Large intestine (tissue), 3 donors: Measurements from ENCODE around the gene DGKQ. TPM values are rescaled to one million over a fixed set of nuclear protein-coding genes. Genes with fewer than 3 reads are reported as not detected.

Experiments
- DNase-seq, 2 donors: peaks; one replicate each; pipeline versions ENCODE4 v3.0.0 to v3.0.0-alpha.2; 2013
- H3K27ac ChIP-seq: one replicate; pipeline ENCODE4 v1.5.1; 2013; ENCODE audit warnings: low read length
- H3K27me3 ChIP-seq: 2 replicates; pipeline ENCODE4 v1.6.1; 2013; ENCODE audit warnings: low read length; ENCODE audit not compliant: control insufficient read depth, insufficient read depth
- H3K36me3 ChIP-seq: 2 replicates; pipeline ENCODE4 v1.6.1; 2013; ENCODE audit warnings: low read length; ENCODE audit not compliant: control insufficient read depth, insufficient read depth
- H3K4me1 ChIP-seq: one replicate; pipeline ENCODE4 v1.6.1; 2013; ENCODE audit warnings: low read length; ENCODE audit not compliant: control insufficient read depth, insufficient read depth
- H3K4me3 ChIP-seq: one replicate; pipeline ENCODE4 v1.5.1; 2013; ENCODE audit warnings: low read length
- H3K9me3 ChIP-seq: one replicate; pipeline ENCODE4 v1.6.1; 2013; ENCODE audit warnings: mild to moderate bottlenecking, low read depth, low read length, moderate library complexity; ENCODE audit not compliant: control insufficient read depth
- WGBS: methylation state at CpG from one replicate; pipeline ENCODE4 v1.1.5; 2013; ENCODE audit warnings: low lambda C conversion rate; ENCODE audit not compliant: insufficient coverage; 5-methylcytosine and 5-hydroxymethylcytosine counted together
- polyA plus RNA-seq: library from polyadenylated mRNA; unstranded; fragments of 120-200 nt; gene quantifications from one replicate; pipeline ENCODE4 v1.2.1, GENCODE V29; 2013

DGKQ gene
- polyA plus RNA-seq, 1 donor: 15.3 TPM

DNA sequence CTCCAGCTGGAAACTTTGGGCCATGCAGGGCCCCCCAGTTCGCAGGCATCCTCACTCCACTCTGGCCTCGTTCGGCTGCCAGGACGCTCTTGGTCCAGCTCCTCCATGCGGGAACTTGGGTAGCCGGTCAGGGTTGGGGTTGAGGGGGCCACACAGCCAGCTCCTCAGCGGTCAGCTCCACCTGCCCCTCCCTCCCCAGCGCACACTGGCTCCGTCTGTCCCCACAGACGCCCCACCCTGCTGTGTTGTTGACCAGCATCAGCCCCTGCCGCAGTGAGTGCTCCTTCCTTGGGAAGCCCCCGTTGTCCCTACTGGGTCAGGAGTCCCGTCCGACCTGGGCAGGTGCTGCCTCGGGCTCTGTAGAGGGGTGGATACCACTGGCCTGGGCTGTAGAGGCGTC lies 43.8 kb upstream of the DGKQ start:
- Histone ChIP-seq H3K27ac (no peak overlapping the region), H3K4me3 (no peak overlapping the region), H3K27me3 (no peaks in the 10 kb centered on the region), H3K36me3 (peaks cover 3% of the 10 kb centered on the region), H3K4me1 (peaks cover 13% of the 10 kb centered on the region), H3K9me3 (peaks cover 4% of the 10 kb centered on the region)
- DNase-seq: no peak
- no CpG with 5 or more reads among the region's 16 CpGs for WGBS

GRCh38 chr4:1015746-1016145 lies 42.4 kb upstream of the DGKQ start:
- peaks cover 3% of the 10 kb centered on the region for H3K36me3 ChIP-seq
- peaks cover 16% of the 10 kb centered on the region for H3K4me1 ChIP-seq
- no peak overlapping the region for H3K27ac ChIP-seq
- no CpG with 5 or more reads among the region's 10 CpGs for WGBS
- H3K27me3 ChIP-seq: no peaks in the 10 kb centered on the region
- H3K4me3 ChIP-seq: no peak overlapping the region
- H3K9me3 ChIP-seq: peaks cover 4% of the 10 kb centered on the region
- DNase-seq: no peak

- whole genome bisulfite sequencing: no CpG with 5 or more reads among the region's 8 CpGs
- Histone ChIP-seq H3K4me3 (no peak overlapping the region), H3K36me3 (peaks cover 3% of the 10 kb centered on the region), H3K27me3 (peaks cover 4% of the 10 kb centered on the region), H3K4me1 (peaks cover 21% of the 10 kb centered on the region), H3K27ac (no peak overlapping the region), H3K9me3 (peaks cover 4% of the 10 kb centered on the region)
- no peak for DNase-seq
These were observed 41.8 kb upstream of the DGKQ start for GRCh38 chr4:1015179-1015578.

GRCh38 chr4:1014291-1015167 lies 41.2 kb upstream of the DGKQ start:
- WGBS: 100% methylated on average over 1 of the region's 36 CpGs
- Histone ChIP-seq H3K27me3 (peaks cover 5% of the 10 kb centered on the region), H3K9me3 (peaks cover 4% of the 10 kb centered on the region), H3K4me3 (no peak overlapping the region), H3K27ac (no peak overlapping the region), H3K4me1 (peaks cover 22% of the 10 kb centered on the region), H3K36me3 (peaks cover 3% of the 10 kb centered on the region)
- DNase-seq: no peak

DNA sequence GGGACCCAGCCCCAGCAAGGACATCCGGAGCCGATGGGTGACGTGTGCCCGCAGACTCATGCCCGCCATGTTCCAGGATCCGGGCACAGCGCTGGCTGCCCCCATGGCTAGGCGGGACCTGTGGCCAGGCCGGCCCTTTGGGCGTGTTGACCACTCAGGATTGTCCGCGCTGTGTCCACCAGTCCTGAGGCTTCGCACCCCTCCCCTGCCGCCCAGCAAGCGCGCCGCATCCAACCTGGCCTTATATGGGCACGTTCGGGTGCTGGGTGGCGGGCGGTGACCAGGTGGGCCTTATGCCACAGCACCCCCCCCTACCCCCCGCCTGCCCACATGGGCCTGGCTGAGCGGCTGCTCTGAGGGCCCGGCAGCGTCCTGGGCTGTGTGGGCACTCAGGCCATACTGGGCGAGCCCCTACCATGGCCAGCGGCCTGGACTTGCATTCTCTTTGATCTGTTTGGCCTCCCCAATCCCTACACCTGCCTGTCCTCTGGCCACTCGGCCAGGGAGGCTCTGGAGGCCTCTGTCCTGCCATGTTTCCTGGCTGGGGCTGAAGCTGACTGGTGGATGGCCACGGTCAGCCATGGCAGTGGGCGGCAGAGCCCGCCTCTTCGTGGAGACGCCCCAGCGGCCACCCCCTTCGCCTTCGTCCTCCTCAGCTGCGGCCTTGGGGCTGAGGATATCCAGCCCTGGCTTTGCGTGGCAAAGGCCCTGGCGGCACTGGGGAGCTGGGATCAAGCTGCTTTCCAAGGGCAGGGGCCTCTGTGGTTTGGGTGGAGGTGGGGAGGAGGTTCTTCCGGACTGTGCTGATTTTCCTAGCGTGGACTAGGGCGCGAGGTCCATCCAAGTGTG lies 40.1 kb upstream of the DGKQ start:
- no peak overlapping the region for H3K27ac ChIP-seq
- no peak overlapping the region for H3K4me3 ChIP-seq
- peaks cover 29% of the 10 kb centered on the region for H3K4me1 ChIP-seq
- peaks cover 14% of the 10 kb centered on the region for H3K27me3 ChIP-seq
- WGBS: no CpG with 5 or more reads among the region's 43 CpGs
- H3K9me3 ChIP-seq: peaks cover 4% of the 10 kb centered on the region
- H3K36me3 ChIP-seq: peaks cover 3% of the 10 kb centered on the region
- no peak for DNase-seq

- no CpG with 5 or more reads among the region's 69 CpGs for WGBS
- DNase-seq: peak in 1 of 2 donors; percentile 54
- H3K4me1 ChIP-seq: peaks cover 29% of the 10 kb centered on the region
These were observed 38.8 kb upstream of the DGKQ start for GRCh38 chr4:1012034-1012739.

GRCh38 chr4:1011666-1012033 lies 38.3 kb upstream of the DGKQ start:
- H3K9me3 ChIP-seq: peaks cover 4% of the 10 kb centered on the region
- peaks cover 29% of the 10 kb centered on the region for H3K4me1 ChIP-seq
- H3K4me3 ChIP-seq: no peak overlapping the region
- H3K36me3 ChIP-seq: peaks cover 3% of the 10 kb centered on the region
- H3K27ac ChIP-seq: no peak overlapping the region
- peaks cover 30% of the 10 kb centered on the region for H3K27me3 ChIP-seq
- DNase-seq: no peak
- WGBS: no CpG with 5 or more reads among the region's 69 CpGs

More at GRCh38 chr4:1012034-1012739, 38.8 kb upstream of the DGKQ start:
- no peak overlapping the region for H3K27ac ChIP-seq
- H3K27me3 ChIP-seq: peaks cover 25% of the 10 kb centered on the region
- H3K9me3 ChIP-seq: peaks cover 4% of the 10 kb centered on the region
- peaks cover 3% of the 10 kb centered on the region for H3K36me3 ChIP-seq
- peak overlapping the region; percentile 51 for H3K4me3 ChIP-seq

GRCh38 chr4:1011022-1011665 lies 37.8 kb upstream of the DGKQ start, which contains the start of gene FGFRL1:
FGFRL1 (plus strand) TSS chr4:1011626; CDS start chr4:1012486, 860 bp downstream.
- no CpG with 5 or more reads among the region's 89 CpGs for WGBS
- H3K9me3 ChIP-seq: peaks cover 4% of the 10 kb centered on the region
- peaks cover 29% of the 10 kb centered on the region for H3K4me1 ChIP-seq
- peaks cover 3% of the 10 kb centered on the region for H3K36me3 ChIP-seq
- H3K27ac ChIP-seq: peak within 1 kb of the TSS; percentile 62
- peaks cover 35% of the 10 kb centered on the region for H3K27me3 ChIP-seq
- peak; percentile 75 to 87 for DNase-seq
- peak within 1 kb of the TSS; percentile 51 for H3K4me3 ChIP-seq

- Histone ChIP-seq H3K4me1 (peaks cover 29% of the 10 kb centered on the region), H3K27me3 (peaks cover 37% of the 10 kb centered on the region), H3K27ac (peak overlapping the region; percentile 62), H3K36me3 (peaks cover 3% of the 10 kb centered on the region), H3K9me3 (peaks cover 4% of the 10 kb centered on the region), H3K4me3 (peak overlapping the region; percentile 27)
- WGBS: no CpG with 5 or more reads among the region's 36 CpGs
- DNase-seq: peak; percentile 72 to 86
These were observed 37.1 kb upstream of the DGKQ start for GRCh38 chr4:1010395-1011021.
